H1 (cell line): ENCODE results near the gene HOXA13. TPM values are rescaled to one million over a fixed set of nuclear protein-coding genes. Genes with fewer than 3 reads are reported as not detected.

Source experiments
- CTCF ChIA-PET: fragments of 300-600 bp; sonication (Branson Sonifier 250); formaldehyde crosslinking; loops from one replicate; lab custom pipeline; 2021; ENCODE audit not compliant: partially characterized antibody; lab: Charles Lee
- POLR2A ChIA-PET: fragments of 300-600 bp; sonication (Branson Sonifier 250); formaldehyde crosslinking; loops from one replicate; lab custom pipeline; 2021; ENCODE audit warnings: inconsistent platforms; ENCODE audit not compliant: partially characterized antibody; lab: Charles Lee
- DNase-seq, 2 experiments: peaks; one replicate each; pipeline versions ENCODE4 v3.0.0 to v3.0.0-alpha.2; 2010 to 2022; ENCODE audit warnings: low spot score in 2 of 2, low read depth in 1 of 2, mixed read lengths in 1 of 2
- FAIRE-seq: peaks from 2 replicates; lab custom pipeline; 2011; peaks lifted over from hg19 to GRCh38; lab: Jason Lieb, UNC
- H2AFZ ChIP-seq: 2 replicates; pipeline ENCODE4 v1.8.1; 2012; ENCODE audit warnings: low read length, inconsistent platforms
- H2AK5ac ChIP-seq: 2 replicates; pipeline ENCODE4 v1.6.1; 2013; ENCODE audit warnings: low read depth, low read length
- H2BK120ac ChIP-seq: replicated peaks from 2 replicates; pipeline ENCODE3; 2013; ENCODE audit warnings: low read depth, low read length, inconsistent platforms
- H2BK12ac ChIP-seq: 2 replicates; pipeline ENCODE4 v1.6.1; 2013; ENCODE audit warnings: low read depth, low read length
- H2BK15ac ChIP-seq: 2 replicates; pipeline ENCODE4 v1.6.1; 2013; ENCODE audit warnings: low read length
- H2BK20ac ChIP-seq: 2 replicates; pipeline ENCODE4 v1.6.1; 2013; ENCODE audit warnings: low read length
- H2BK5ac ChIP-seq: 2 replicates; pipeline ENCODE4 v1.6.1; 2013; ENCODE audit warnings: low read depth, low read length
- H3K14ac ChIP-seq: 2 replicates; pipeline ENCODE4 v1.6.1; 2013; ENCODE audit warnings: inconsistent platforms; ENCODE audit not compliant: insufficient read length
- H3K18ac ChIP-seq: 2 replicates; pipeline ENCODE4 v1.6.1; 2013; ENCODE audit warnings: low read length; ENCODE audit errors: extremely low read depth
- H3K23ac ChIP-seq: 2 replicates; pipeline ENCODE4 v1.6.1; 2013; ENCODE audit warnings: inconsistent platforms; ENCODE audit not compliant: insufficient read length
- H3K23me2 ChIP-seq: 2 replicates; pipeline ENCODE4 v1.6.1; 2013; ENCODE audit warnings: low read depth, low read length
- H3K27ac ChIP-seq: 2 replicates; pipeline ENCODE4 v1.6.1; 2011; ENCODE audit warnings: low read depth, low read length, inconsistent platforms
- H3K27me3 ChIP-seq, 4 experiments: replicated peaks in 1 of 4; 1 replicate in 1 of 4; 2 replicates in 3 of 4; pipeline versions ENCODE4 v1.6.1 to v1.8.1; 2011 to 2013; ENCODE audit warnings: low read length in 3 of 4, mild to moderate bottlenecking in 3 of 4, inconsistent platforms in 2 of 4, mixed read lengths in 2 of 4, moderate library complexity in 1 of 4; ENCODE audit not compliant: control insufficient read depth in 3 of 4, insufficient read depth in 3 of 4; ENCODE audit errors: extremely low read depth in 1 of 4
- H3K36me3 ChIP-seq, 4 experiments: 2 replicates each; pipeline versions ENCODE4 v1.6.1 to v1.8.1; 2011 to 2013; ENCODE audit warnings: mild to moderate bottlenecking in 4 of 4, low read length in 3 of 4, moderate library complexity in 2 of 4, control low read depth in 1 of 4, inconsistent platforms in 1 of 4; ENCODE audit not compliant: insufficient read depth in 4 of 4, control insufficient read depth in 2 of 4
- H3K4ac ChIP-seq: replicated peaks from 2 replicates; pipeline ENCODE3; 2013; ENCODE audit warnings: low read length, low read depth, mixed read lengths, inconsistent platforms; ENCODE audit not compliant: insufficient read length
- H3K4me1 ChIP-seq, 4 experiments: replicated peaks in 1 of 4; 1 replicate in 1 of 4; 2 replicates in 3 of 4; pipeline versions ENCODE4 v1.6.1 to v1.8.1; 2011 to 2013; ENCODE audit warnings: low read length in 3 of 4, inconsistent platforms in 2 of 4, mixed read lengths in 1 of 4; ENCODE audit not compliant: insufficient read depth in 4 of 4, control insufficient read depth in 3 of 4
- H3K4me2 ChIP-seq, 2 experiments: 2 replicates each; pipeline versions ENCODE4 v1.6.1 to v1.8.1; 2011 to 2013; ENCODE audit warnings: low read depth in 2 of 2, low read length in 2 of 2, control low read depth in 1 of 2, inconsistent platforms in 1 of 2, mild to moderate bottlenecking in 1 of 2; ENCODE audit not compliant: insufficient read depth in 1 of 2
- H3K4me3 ChIP-seq, 4 experiments: fragments of 200-600, 300-600 bp in 1 of 4; sonication (generic), shearing (Covaris generic), sonication (Bioruptor Twin) in 1 of 4; 2 replicates each; pipeline versions ENCODE4 v1.5.1 to v1.8.1; 2011 to 2016; ENCODE audit warnings: low read length in 4 of 4, low read depth in 3 of 4, control low read depth in 2 of 4, inconsistent platforms in 2 of 4, mild to moderate bottlenecking in 2 of 4, mixed read lengths in 1 of 4, moderate library complexity in 1 of 4; ENCODE audit not compliant: insufficient read depth in 2 of 4; ENCODE audit errors: extremely low read depth in 1 of 4
- H3K56ac ChIP-seq: replicated peaks from 2 replicates; pipeline ENCODE3; 2013; ENCODE audit warnings: low read depth, mild to moderate bottlenecking, mixed read lengths, low read length, inconsistent platforms; ENCODE audit not compliant: insufficient read length
- H3K79me1 ChIP-seq: 2 replicates; pipeline ENCODE4 v1.6.1; 2013; ENCODE audit warnings: low read depth, low read length, control low read depth
- H3K79me2 ChIP-seq, 2 experiments: 2 replicates each; pipeline versions ENCODE4 v1.6.1 to v1.8.1; 2012 to 2013; ENCODE audit warnings: low read length in 2 of 2, mild to moderate bottlenecking in 2 of 2, inconsistent platforms in 1 of 2; ENCODE audit not compliant: insufficient read depth in 2 of 2, control insufficient read depth in 1 of 2
- H3K9ac ChIP-seq, 4 experiments: replicated peaks in 1 of 4; 1 replicate in 1 of 4; 2 replicates in 3 of 4; pipeline versions ENCODE4 v1.6.1 to v1.8.1; 2011 to 2013; ENCODE audit warnings: low read depth in 3 of 4, low read length in 3 of 4, control low read depth in 2 of 4, mild to moderate bottlenecking in 2 of 4, moderate library complexity in 2 of 4, inconsistent platforms in 1 of 4; ENCODE audit errors: extremely low read depth in 1 of 4
- H3K9me3 ChIP-seq, 2 experiments: 2 replicates each; pipeline versions ENCODE4 v1.6.1 to v1.8.1; 2012 to 2013; ENCODE audit warnings: mild to moderate bottlenecking in 2 of 2, moderate library complexity in 2 of 2, control low read depth in 1 of 2, inconsistent platforms in 1 of 2, low read depth in 1 of 2, low read length in 1 of 2, mixed read lengths in 1 of 2; ENCODE audit not compliant: insufficient read depth in 2 of 2
- H4K20me1 ChIP-seq, 2 experiments: replicated peaks in 1 of 2; 2 replicates each; pipeline versions ENCODE3 to v1.8.1; 2011 to 2013; ENCODE audit warnings: inconsistent platforms in 2 of 2, low read length in 2 of 2, mild to moderate bottlenecking in 1 of 2; ENCODE audit not compliant: insufficient read depth in 2 of 2, control insufficient read depth in 1 of 2
- H4K5ac ChIP-seq: 2 replicates; pipeline ENCODE4 v1.6.1; 2013; ENCODE audit warnings: low read length, low read depth, mixed read lengths, inconsistent platforms; ENCODE audit not compliant: insufficient read length
- H4K8ac ChIP-seq: 2 replicates; pipeline ENCODE4 v1.8.0; 2013; ENCODE audit warnings: mild to moderate bottlenecking, moderate library complexity, low read length, inconsistent platforms; ENCODE audit not compliant: insufficient read depth; ENCODE audit errors: extremely low read depth
- H4K91ac ChIP-seq: replicated peaks from 2 replicates; pipeline ENCODE3; 2013; ENCODE audit warnings: low read length, mixed read lengths, inconsistent platforms; ENCODE audit not compliant: insufficient read length
- ASH2L ChIP-seq: fragments of 200-600, 300-600 bp; sonication (generic); IDR thresholded peaks from one replicate; pipeline ENCODE4 v1.7.1; 2017; ENCODE audit warnings: low read length
- ATF2 ChIP-seq: IDR thresholded peaks from 2 replicates; pipeline ENCODE4 v1.6.1; 2012; ENCODE audit warnings: low read length, inconsistent platforms
- EZH2 ChIP-seq: fragments of 200-600 bp; sonication (generic); IDR thresholded peaks from 2 replicates; pipeline ENCODE4 v1.7.1; 2012; ENCODE audit warnings: low read depth, mild to moderate bottlenecking, moderate library complexity, low read length, inconsistent platforms; ENCODE audit not compliant: severe bottlenecking
- NANOG ChIP-seq: IDR thresholded peaks from 2 replicates; pipeline ENCODE4 v1.6.1; 2011; ENCODE audit warnings: low read length, low read depth, mild to moderate bottlenecking, inconsistent platforms; ENCODE audit not compliant: insufficient read depth, poor library complexity, severe bottlenecking
- RNF2 ChIP-seq: fragments of 200-900, 300-1000 bp; sonication (generic); IDR thresholded peaks from 2 replicates; pipeline ENCODE4 v1.7.1; 2016; ENCODE audit warnings: borderline replicate concordance, low read depth, mild to moderate bottlenecking, antibody characterized with exemption, low read length; ENCODE audit not compliant: poor library complexity, severe bottlenecking; ENCODE audit errors: missing control alignments
- SAP30 ChIP-seq: fragments of 300-600 bp; sonication (generic); IDR thresholded peaks from 2 replicates; pipeline ENCODE4 v1.7.1; 2012; ENCODE audit warnings: low read length, moderate library complexity, mild to moderate bottlenecking, inconsistent platforms; ENCODE audit not compliant: insufficient read depth, insufficient replicate concordance
- SUZ12 ChIP-seq: fragments of 200-600 bp; sonication (generic); IDR thresholded peaks from 2 replicates; pipeline ENCODE4 v1.6.1; 2012; ENCODE audit warnings: mild to moderate bottlenecking, inconsistent platforms, low read length, moderate library complexity, mixed read lengths
- TAF1 ChIP-seq: IDR thresholded peaks from 2 replicates; pipeline ENCODE4 v1.6.1; 2011; ENCODE audit warnings: mild to moderate bottlenecking, low read depth, low read length
- WGBS, 2 experiments: shearing (Covaris generic) in 1 of 2; methylation state at CpG; one replicate each; pipeline versions ENCODE4 v1.1.6 to v1.1.7; 2013 to 2015; ENCODE audit warnings: low lambda C conversion rate in 2 of 2, mixed read lengths in 2 of 2, inconsistent platforms in 1 of 2, low coverage in 1 of 2, missing lambda C conversion rate in 1 of 2; ENCODE audit not compliant: insufficient replicate concordance in 2 of 2, insufficient coverage in 1 of 2, insufficient read length in 1 of 2; ENCODE audit errors: extremely low coverage in 1 of 2, missing lambda C conversion rate in 1 of 2; 5-methylcytosine and 5-hydroxymethylcytosine counted together
- polyA plus RNA-seq, 7 experiments: library from polyadenylated mRNA; depleted of rRNA in 3 of 7; stranded (reverse) in 5 of 7; unstranded in 2 of 7; fragments of >200 nt in 5 of 7; fragments of 200-250 nt in 2 of 7; gene quantifications; 1 replicate in 5 of 7; 2 replicates in 1 of 7; 4 replicates in 1 of 7; pipeline versions ENCODE4 v1.2.1 to v1.2.3, GENCODE V29; 2011 to 2013; ENCODE audit warnings: missing spikeins in 2 of 7, mixed read lengths in 2 of 7
- total RNA-seq: library from RNA; stranded (reverse); fragmentation: NEBNext Ultra II Directional; extraction: Animal tissue kit (Norgen Biotek cat#: 25700); gene quantifications from 2 replicates; pipeline ENCODE4 v1.2.1, GENCODE V29; 2021

Gene HOXA13
- total and polyA plus RNA-seq, 2 of the 8 experiments (the other 6 are each of a cell fraction or from before 2014, with no cell fraction given): not detected

DNA sequence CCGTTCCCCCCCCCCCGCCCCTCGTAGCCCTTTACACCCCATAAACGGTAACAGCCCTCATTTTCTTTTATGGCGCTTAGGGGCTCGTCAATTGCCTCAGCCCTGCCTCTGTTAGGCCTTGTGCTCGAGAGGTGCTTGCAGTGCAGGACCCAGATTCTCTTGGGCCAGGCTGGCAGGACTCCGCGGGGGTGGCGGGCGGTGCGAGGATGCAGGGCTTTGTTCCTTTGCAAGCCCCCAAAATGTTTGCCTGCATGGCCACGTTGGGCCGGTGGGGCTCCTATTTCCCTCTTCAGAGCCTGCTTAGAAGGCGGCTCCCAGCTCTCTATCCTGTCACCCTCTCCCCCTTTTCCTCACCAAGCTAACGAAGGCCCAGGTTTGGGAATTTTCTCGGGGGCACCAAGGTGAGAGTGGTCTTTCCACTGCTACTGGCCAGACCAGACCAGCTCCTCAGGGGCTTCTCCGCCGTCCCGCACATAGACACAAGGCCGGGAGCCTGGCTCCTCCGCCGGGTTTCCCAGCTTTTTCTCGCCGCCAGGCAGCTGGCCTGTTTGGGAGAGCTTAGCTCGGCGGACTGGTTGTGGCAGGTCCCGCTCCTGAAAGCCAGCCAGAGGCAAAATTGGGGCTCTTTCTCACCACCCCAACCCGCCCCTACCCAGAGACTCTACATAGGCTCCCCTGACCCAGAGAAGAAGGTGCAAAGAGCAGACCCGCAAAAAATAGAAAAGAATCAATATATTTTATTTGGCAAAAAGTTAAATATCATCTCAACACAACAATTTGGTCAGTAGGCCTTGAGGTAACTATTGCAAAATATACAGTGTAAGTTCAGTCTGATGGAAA lies 38.0 kb downstream of the HOXA13 start:
- no peaks in the 10 kb centered on the region; a peak in 4 of 7 replicates for H3K4me1 ChIP-seq

More for the DNA sequence above, 38.0 kb downstream of the HOXA13 start:
- peaks cover 98 to 100% (median 99%) of the 10 kb centered on the region in 4 experiments for H3K27me3 ChIP-seq
- H3K36me3 ChIP-seq: peaks cover 0 to 24% (median 0%) of the 10 kb centered on the region in 4 experiments; a peak in 1 of 8 replicates
- TF ChIP-seq ATF2 (no peak), TAF1 (no peak), NANOG (no peak), SAP30 (no peak), SUZ12 (peak; percentile 47), ASH2L (no peak), EZH2 (peak; percentile 82), RNF2 (peak; percentile 93)
- H3K79me2 ChIP-seq: no peaks in the 10 kb centered on the region
- H3K27ac ChIP-seq: no peak overlapping the region
- no peak overlapping the region for H2BK5ac ChIP-seq
- DNase-seq: peak in 1 of 2 experiments; percentile 57
- WGBS, 2 experiments: 24% methylated on average over 26 of the region's 30 CpGs; no CpG with 5 or more reads in 1 of the 2 experiments
- H3K23me2 ChIP-seq: no peaks in the 10 kb centered on the region
- no peak overlapping the region for H2BK20ac ChIP-seq
- no peak overlapping the region for H2BK120ac ChIP-seq
- H3K9ac ChIP-seq: no peak overlapping the region
- no peak overlapping the region for H2AK5ac ChIP-seq
- no peak overlapping the region for H4K8ac ChIP-seq
- H3K23ac ChIP-seq: no peak overlapping the region
- peaks cover 18 to 31% of the 10 kb centered on the region in 2 experiments for H4K20me1 ChIP-seq
- H3K56ac ChIP-seq: no peak overlapping the region
- no peaks in the 10 kb centered on the region for H3K79me1 ChIP-seq
- no peak overlapping the region for H3K4ac ChIP-seq
- no peak overlapping the region for H2BK12ac ChIP-seq
- no peak overlapping the region for H4K5ac ChIP-seq
- peaks cover 0 to 6% of the 10 kb centered on the region in 2 experiments; a peak in 1 of 4 replicates for H3K9me3 ChIP-seq
- no peak overlapping the region for H2AFZ ChIP-seq
- no peak overlapping the region for H3K14ac ChIP-seq
- H3K4me2 ChIP-seq: no peak overlapping the region
- no peak overlapping the region for H4K91ac ChIP-seq
- FAIRE-seq: no peak
- no peak overlapping the region for H3K18ac ChIP-seq
- no peak overlapping the region for H3K4me3 ChIP-seq
- no peak overlapping the region for H2BK15ac ChIP-seq
- ChIA-PET CTCF (interaction anchor here (0.7 to 4.4 kb wide), 18 partner anchors 12 to 792 kb away, joined by 3 to 80 read pairs (median 5); partner anchors contain the start of genes HOXA3, HOXA5 and HOXA6), POLR2A (no interaction called here)
